ENCODE measurements around the gene HHATL. TPM values are rescaled to one million over a fixed set of nuclear protein-coding genes. Genes with fewer than 3 reads are reported as not detected.

Gene HHATL
- total and polyA plus RNA-seq, 2 of the 8 experiments (the other 6 are each of a cell fraction or from before 2014, with no cell fraction given), result 0.18 TPM; not detected in 1

- H3K23me2 ChIP-seq (ENCODE audit: low read depth, low read length), result peaks cover 2% of the 10 kb centered on the region; the same call in 1 of the 2 replicates
- no peaks in the 10 kb centered on the region for H3K9me3 ChIP-seq (ENCODE audit: insufficient read depth in 2 of 2, low read depth in 1 of 2, low read length in 1 of 2)
- DNase-seq (ENCODE audit: low read depth in 1 of 2, low spot score in 2 of 2) (peak in 1 of 2 experiments; percentile 38), FAIRE-seq (no peak)
- no peak overlapping the region for H3K4me3 ChIP-seq (ENCODE audit: extremely low read depth in 1 of 4, insufficient read depth in 2 of 4, low read depth in 3 of 4, low read length in 4 of 4)
- no peak overlapping the region for H3K23ac ChIP-seq (ENCODE audit: insufficient read length)
- no peak overlapping the region for H3K4ac ChIP-seq (replicated peaks; ENCODE audit: insufficient read length, low read depth, low read length)
- no peak overlapping the region for H2AK5ac ChIP-seq (ENCODE audit: low read depth, low read length)
- H4K91ac ChIP-seq (replicated peaks; ENCODE audit: insufficient read length, low read length), result no peak overlapping the region
- H2BK120ac ChIP-seq (replicated peaks; ENCODE audit: low read depth, low read length), result no peak overlapping the region
- no peak overlapping the region for H3K18ac ChIP-seq (ENCODE audit: extremely low read depth, low read length)
- no peak overlapping the region for H4K5ac ChIP-seq (ENCODE audit: insufficient read length, low read depth, low read length)
- H2BK5ac ChIP-seq (ENCODE audit: low read depth, low read length), result no peak overlapping the region
- peaks cover 0 to 2% of the 10 kb centered on the region in 2 experiments for H4K20me1 ChIP-seq (replicated peaks in 1 of 2; ENCODE audit: control insufficient read depth in 1 of 2, insufficient read depth in 2 of 2, low read length in 2 of 2)
- no peaks in the 10 kb centered on the region; a peak in 1 of 7 replicates for H3K27me3 ChIP-seq (replicated peaks in 1 of 4; ENCODE audit: control insufficient read depth in 3 of 4, extremely low read depth in 1 of 4, insufficient read depth in 3 of 4, low read length in 3 of 4)
- CTCF ChIA-PET (ENCODE audit: partially characterized antibody), result interaction anchor here (0.6 to 4.4 kb wide), 2 partner anchors 8 to 24 kb away, joined by 3 to 27 read pairs; no protein-coding TSS in a partner anchor
- 0 out of 2 replicates have a peak overlapping the region, but pooled peaks have one; percentile 4 for H4K8ac ChIP-seq (ENCODE audit: extremely low read depth, insufficient read depth, low read length)
- H3K36me3 ChIP-seq (ENCODE audit: control insufficient read depth in 2 of 4, insufficient read depth in 4 of 4, low read length in 3 of 4), result no peaks in the 10 kb centered on the region
- 0 out of 2 replicates have a peak overlapping the region, but pooled peaks have one; percentile 5 for H2BK12ac ChIP-seq (ENCODE audit: low read depth, low read length)
- no peak for TF ChIP-seq EGR1 (IDR thresholded peaks at IDR 0.05; ENCODE audit: borderline replicate concordance, low read depth, low read length)
- TF ChIP-seq TAF7 (optimal IDR thresholded peaks at IDR 0.05; ENCODE audit: borderline replicate concordance, low read depth, low read length), result no peak
- no peak for TF ChIP-seq TBP (IDR thresholded peaks at IDR 0.05; ENCODE audit: low read depth, low read length)
- no peak for TF ChIP-seq BCL11A (IDR thresholded peaks at IDR 0.05; ENCODE audit: low read depth in 2 of 2, low read length in 2 of 2)
- H2BK15ac ChIP-seq (ENCODE audit: low read length), result no peak overlapping the region
- H3K14ac ChIP-seq (ENCODE audit: insufficient read length), result no peak overlapping the region
- no peak overlapping the region for H3K56ac ChIP-seq (replicated peaks; ENCODE audit: insufficient read length, low read depth, low read length)
- no peak overlapping the region for H2BK20ac ChIP-seq (ENCODE audit: low read length)
- no peak overlapping the region for H3K4me2 ChIP-seq (ENCODE audit: insufficient read depth in 1 of 2, low read depth in 2 of 2, low read length in 2 of 2)
- H3K27ac ChIP-seq (ENCODE audit: low read depth, low read length), result no peak overlapping the region
- no peaks in the 10 kb centered on the region for H3K79me1 ChIP-seq (ENCODE audit: low read depth, low read length)
- H3K4me1 ChIP-seq (replicated peaks in 1 of 4; ENCODE audit: control insufficient read depth in 3 of 4, insufficient read depth in 4 of 4, low read length in 3 of 4), result peaks cover 0 to 12% (median 0%) of the 10 kb centered on the region in 4 experiments; a peak in 3 of 7 replicates
- no peak overlapping the region for H2AFZ ChIP-seq (ENCODE audit: low read length)
- POLR2A ChIA-PET (ENCODE audit: partially characterized antibody), result interaction anchor here (3.0 kb wide), 1 partner anchor 10 kb away, joined by 9 read pairs; no protein-coding TSS in a partner anchor
- H3K79me2 ChIP-seq (ENCODE audit: control insufficient read depth in 1 of 2, insufficient read depth in 2 of 2, low read length in 2 of 2), result no peaks in the 10 kb centered on the region
- WGBS, 2 experiments (ENCODE audit: extremely low coverage in 1 of 2, insufficient coverage in 1 of 2, insufficient read length in 1 of 2, insufficient replicate concordance in 2 of 2, low coverage in 1 of 2, low lambda C conversion rate in 2 of 2, missing lambda C conversion rate in 1 of 2), result 93% methylated on average over 5 of the region's 5 CpGs; no CpG with 5 or more reads in 1 of the 2 experiments
- H3K9ac ChIP-seq (replicated peaks in 1 of 4; ENCODE audit: extremely low read depth in 1 of 4, low read depth in 3 of 4, low read length in 3 of 4), result no peak overlapping the region
Observed at GRCh38 chr3:42703695-42704025, 1.1 kb upstream of the HHATL start.
